GM10266 (cell line): Measurements from ENCODE around the gene LLGL2.
A peak's percentile ranks its signal among the peaks of the same experiment; 100 is the strongest.

Source experiments
- DNase-seq: peaks from one replicate; pipeline ENCODE4 v3.0.0; 2012; ENCODE audit errors: extremely low spot score
- CTCF ChIP-seq: IDR thresholded peaks from 2 replicates; pipeline ENCODE4 v1.5.1; 2012; ENCODE audit warnings: mild to moderate bottlenecking, low read depth; ENCODE audit not compliant: control insufficient read depth, insufficient read depth; ENCODE audit errors: missing control alignments

LLGL2 gene

GRCh38 chr17:75594499-75595283 is 69.2 kb downstream of the LLGL2 start:
- no peak for TF ChIP-seq CTCF

GRCh38 chr17:75595284-75595919 is 69.9 kb downstream of the LLGL2 start:
- TF ChIP-seq CTCF, result no peak
- DNase-seq, result no peak

More at GRCh38 chr17:75594499-75595283, 69.2 kb downstream of the LLGL2 start:
- DNase-seq, result no peak

GRCh38 chr17:75595920-75596313 is 70.4 kb downstream of the LLGL2 start:
- DNase-seq, result no peak
- TF ChIP-seq CTCF, result no peak

- no peak for TF ChIP-seq CTCF
- no peak for DNase-seq
These were observed 71.0 kb downstream of the LLGL2 start for GRCh38 chr17:75596320-75597087.

- peak; percentile 79 for TF ChIP-seq CTCF
- DNase-seq, result peak; percentile 81
These were observed 75.8 kb downstream of the LLGL2 start for GRCh38 chr17:75601057-75601987.

GRCh38 chr17:75602644-75603043 is 77.1 kb downstream of the LLGL2 start:
- DNase-seq, result no peak
- no peak for TF ChIP-seq CTCF
